NCI-H510A (cell line): ENCODE results near the gene SRRM4.
"Not testable (repeated sequence)": the region's sequence is repeated elsewhere in the genome, so short reads cannot be mapped to it uniquely, and the experiment has no call there.

ENCODE experiments used
- DNase-seq: peaks from one replicate; lab custom pipeline; 2025; lab: John Stamatoyannopoulos, UW

Gene SRRM4

GRCh38 chr12:119071176-119071575, 89.8 kb downstream of the SRRM4 start:
- DNase-seq = no peak

- DNase-seq = no peak
These were observed 90.4 kb downstream of the SRRM4 start for GRCh38 chr12:119071638-119072231.

GRCh38 chr12:119072440-119072839, 91.1 kb downstream of the SRRM4 start:
- no peak for DNase-seq

- no peak for DNase-seq
These were observed 94.0 kb downstream of the SRRM4 start for GRCh38 chr12:119075222-119075787.

GRCh38 chr12:119075918-119076317, 94.6 kb downstream of the SRRM4 start:
- DNase-seq = no peak

GRCh38 chr12:119079530-119079929, 98.2 kb downstream of the SRRM4 start:
- no peak for DNase-seq

GRCh38 chr12:119082016-119082415, 100.7 kb downstream of the SRRM4 start:
- DNase-seq = no peak

GRCh38 chr12:119082496-119082895, 101.2 kb downstream of the SRRM4 start:
- no peak for DNase-seq

- no peak for DNase-seq
These were observed 107.5 kb downstream of the SRRM4 start for GRCh38 chr12:119088685-119089379.

- DNase-seq = no peak
These were observed 108.2 kb downstream of the SRRM4 start for GRCh38 chr12:119089380-119090013.

- no peak for DNase-seq
These were observed 108.9 kb downstream of the SRRM4 start for GRCh38 chr12:119090276-119090675.

- no peak for DNase-seq
These were observed 109.5 kb downstream of the SRRM4 start for GRCh38 chr12:119090865-119091264.

- DNase-seq = no peak
These were observed 115.3 kb downstream of the SRRM4 start for GRCh38 chr12:119096429-119097202.

GRCh38 chr12:119100933-119101332, 119.6 kb downstream of the SRRM4 start:
- no peak for DNase-seq

GRCh38 chr12:119102274-119102673, 120.9 kb downstream of the SRRM4 start:
- DNase-seq = no peak

GRCh38 chr12:119102714-119103113, 121.4 kb downstream of the SRRM4 start:
- DNase-seq = no peak

- DNase-seq = not testable (repeated sequence)
These were observed 123.6 kb downstream of the SRRM4 start for GRCh38 chr12:119104969-119105368.

- DNase-seq = no peak
These were observed 132.2 kb downstream of the SRRM4 start for GRCh38 chr12:119113496-119113986.

GRCh38 chr12:119114294-119114693, 133.0 kb downstream of the SRRM4 start:
- DNase-seq = no peak

GRCh38 chr12:119115296-119115905, 134.1 kb downstream of the SRRM4 start:
- no peak for DNase-seq

GRCh38 chr12:119117936-119118335, 136.6 kb downstream of the SRRM4 start:
- no peak for DNase-seq

- DNase-seq = no peak
These were observed 137.3 kb downstream of the SRRM4 start for GRCh38 chr12:119118625-119119024.
